ENCODE measurements around the gene MAPRE3. TPM values are rescaled to one million over a fixed set of nuclear protein-coding genes. Genes with fewer than 3 reads are reported as not detected.
A peak's percentile ranks its signal among the peaks of the same experiment; 100 is the strongest.

MAPRE3 gene
- total RNA-seq, 1 donor from 2014 or later: 57.4 TPM

- Histone ChIP-seq H3K27ac (replicated peaks) (no peak overlapping the region), H3K36me3 (no peaks in the 10 kb centered on the region), H3K4me1 (no peaks in the 10 kb centered on the region), H3K9me3 (replicated peaks) (no peaks in the 10 kb centered on the region), H3K27me3 (ENCODE audit: low read depth) (no peaks in the 10 kb centered on the region), H3K4me3 (no peak overlapping the region)
- DNase-seq: no peak
- TF ChIP-seq, protein P1, sequence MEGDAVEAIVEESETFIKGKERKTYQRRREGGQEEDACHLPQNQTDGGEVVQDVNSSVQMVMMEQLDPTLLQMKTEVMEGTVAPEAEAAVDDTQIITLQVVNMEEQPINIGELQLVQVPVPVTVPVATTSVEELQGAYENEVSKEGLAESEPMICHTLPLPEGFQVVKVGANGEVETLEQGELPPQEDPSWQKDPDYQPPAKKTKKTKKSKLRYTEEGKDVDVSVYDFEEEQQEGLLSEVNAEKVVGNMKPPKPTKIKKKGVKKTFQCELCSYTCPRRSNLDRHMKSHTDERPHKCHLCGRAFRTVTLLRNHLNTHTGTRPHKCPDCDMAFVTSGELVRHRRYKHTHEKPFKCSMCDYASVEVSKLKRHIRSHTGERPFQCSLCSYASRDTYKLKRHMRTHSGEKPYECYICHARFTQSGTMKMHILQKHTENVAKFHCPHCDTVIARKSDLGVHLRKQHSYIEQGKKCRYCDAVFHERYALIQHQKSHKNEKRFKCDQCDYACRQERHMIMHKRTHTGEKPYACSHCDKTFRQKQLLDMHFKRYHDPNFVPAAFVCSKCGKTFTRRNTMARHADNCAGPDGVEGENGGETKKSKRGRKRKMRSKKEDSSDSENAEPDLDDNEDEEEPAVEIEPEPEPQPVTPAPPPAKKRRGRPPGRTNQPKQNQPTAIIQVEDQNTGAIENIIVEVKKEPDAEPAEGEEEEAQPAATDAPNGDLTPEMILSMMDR (IDR thresholded peaks at IDR 0.05; ENCODE audit: borderline replicate concordance): no peak
- intact Hi-C loops (cut with micrococcal nuclease): no loop called here
These were observed 30.6 kb downstream of the MAPRE3 start for GRCh38 chr2:27000995-27001394.

DNA sequence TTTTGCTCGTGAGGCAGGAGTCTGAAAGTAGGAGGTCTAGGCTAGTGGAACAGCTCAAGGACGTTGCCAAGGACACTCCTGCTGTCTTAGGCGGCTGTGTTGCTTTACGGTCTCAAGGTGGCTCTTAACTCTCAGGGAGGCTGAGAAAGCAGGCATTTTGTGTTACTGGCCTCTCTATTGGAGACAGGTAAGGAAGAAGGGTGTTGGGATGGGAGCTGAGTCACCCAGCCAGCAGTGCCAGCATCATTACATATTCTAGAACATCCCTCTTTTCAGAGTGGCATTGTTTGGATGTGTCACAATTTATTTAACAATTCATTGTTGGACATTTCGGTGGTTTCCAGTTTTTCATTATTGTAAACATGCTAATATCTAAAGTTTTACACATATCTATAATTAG lies 31.5 kb downstream of the MAPRE3 start:
- peaks cover 6% of the 10 kb centered on the region for H3K4me1 ChIP-seq
- no peak for DNase-seq
- no peaks in the 10 kb centered on the region for H3K36me3 ChIP-seq
- TF ChIP-seq, protein P1 (IDR thresholded peaks at IDR 0.05; ENCODE audit: borderline replicate concordance): no peak
- intact Hi-C loops (cut with micrococcal nuclease): no loop called here
- no peak overlapping the region for H3K27ac ChIP-seq (replicated peaks)
- no peaks in the 10 kb centered on the region for H3K9me3 ChIP-seq (replicated peaks)
- H3K27me3 ChIP-seq (ENCODE audit: low read depth): no peaks in the 10 kb centered on the region
- no peak overlapping the region for H3K4me3 ChIP-seq

GRCh38 chr2:27003007-27003406 lies 32.6 kb downstream of the MAPRE3 start:
- intact Hi-C loops (cut with micrococcal nuclease): no loop called here
- peaks cover 17% of the 10 kb centered on the region for H3K4me1 ChIP-seq
- H3K36me3 ChIP-seq: no peaks in the 10 kb centered on the region
- no peaks in the 10 kb centered on the region for H3K27me3 ChIP-seq (ENCODE audit: low read depth)
- TF ChIP-seq, protein P1 (IDR thresholded peaks at IDR 0.05; ENCODE audit: borderline replicate concordance): no peak
- H3K9me3 ChIP-seq (replicated peaks): no peaks in the 10 kb centered on the region
- no peak overlapping the region for H3K4me3 ChIP-seq
- no peak overlapping the region for H3K27ac ChIP-seq (replicated peaks)
- DNase-seq: no peak

- peaks cover 23% of the 10 kb centered on the region for H3K4me1 ChIP-seq
- H3K27me3 ChIP-seq (ENCODE audit: low read depth): no peaks in the 10 kb centered on the region
- H3K27ac ChIP-seq (replicated peaks): no peak overlapping the region
- no peaks in the 10 kb centered on the region for H3K9me3 ChIP-seq (replicated peaks)
- intact Hi-C loops (cut with micrococcal nuclease): no loop called here
- no peak overlapping the region for H3K4me3 ChIP-seq
- no peak for DNase-seq
- H3K36me3 ChIP-seq: no peaks in the 10 kb centered on the region
- TF ChIP-seq, protein P1 (IDR thresholded peaks at IDR 0.05; ENCODE audit: borderline replicate concordance): no peak
These were observed 33.4 kb downstream of the MAPRE3 start for GRCh38 chr2:27003857-27004256.

GRCh38 chr2:27006602-27007415 lies 36.4 kb downstream of the MAPRE3 start:
- no peaks in the 10 kb centered on the region for H3K27me3 ChIP-seq (ENCODE audit: low read depth)
- H3K36me3 ChIP-seq: no peaks in the 10 kb centered on the region
- no peaks in the 10 kb centered on the region for H3K9me3 ChIP-seq (replicated peaks)
- DNase-seq: no peak
- TF ChIP-seq, protein P1 (IDR thresholded peaks at IDR 0.05; ENCODE audit: borderline replicate concordance): no peak
- H3K4me1 ChIP-seq: peaks cover 34% of the 10 kb centered on the region
- intact Hi-C loops (cut with micrococcal nuclease): no loop called here
- H3K4me3 ChIP-seq: no peak overlapping the region
- H3K27ac ChIP-seq (replicated peaks): peak overlapping the region; percentile 36
